ENCODE measurements around the gene SH2B2. TPM values are rescaled to one million over a fixed set of nuclear protein-coding genes. Genes with fewer than 3 reads are reported as not detected.

SH2B2 gene
- total RNA-seq: 10 to 100 TPM; 26.2 to 36.3 (median 29.0) TPM
- polyA plus RNA-seq: 10 to 100 TPM; 13.1 to 27.3 (median 18.6) TPM
- long read RNA-seq, donor 1, partial matches to known transcripts: 27 of 75 reads
- long read RNA-seq, donor 1, other reads (novel, unspliced or antisense): 48 of 75 reads
- long read RNA-seq, donor 2, partial matches to known transcripts: 54 of 139 reads
- long read RNA-seq, donor 2, other reads (novel, unspliced or antisense): 85 of 139 reads

GRCh38 chr7:102286237-102287110 is at the start of gene SH2B2:
Gene SH2B2 (plus strand): TSS chr7:102286868. CDS start chr7:102300551, 13,683 bp downstream.
- peak within 1 kb of the TSS; percentile 81 for H3K4me3 ChIP-seq
- no peaks in the 10 kb centered on the region for H3K9me3 ChIP-seq
- ATAC-seq: peak; percentile 69 to 79 (median 72)
- H3K36me3 ChIP-seq (ENCODE audit: insufficient read depth in 1 of 2, low read depth in 1 of 2): no peaks in the 10 kb centered on the region
- TF ChIP-seq CTCF (IDR thresholded peaks at IDR 0.05): no peak
- intact Hi-C loops (cut with DNase I): no loop called here
- H3K4me1 ChIP-seq: peaks cover 27% of the 10 kb centered on the region
- WGBS, 3 donors: 1% methylated on average over 31 to 108 of the region's 116 CpGs
- peak within 1 kb of the TSS; percentile 92 for H3K27ac ChIP-seq
- H3K27me3 ChIP-seq (ENCODE audit: insufficient read depth in 3 of 3, low read length in 2 of 3): no peaks in the 10 kb centered on the region
- DNase-seq: peak; percentile 82 to 88

- H3K4me3 ChIP-seq: no peak overlapping the region
- ATAC-seq (no peak), DNase-seq (no peak)
- no peak overlapping the region for H3K27ac ChIP-seq
- H3K27me3 ChIP-seq (ENCODE audit: insufficient read depth in 3 of 3, low read length in 2 of 3): no peaks in the 10 kb centered on the region
- no peaks in the 10 kb centered on the region for H3K4me1 ChIP-seq
- peaks cover 0 to 47% of the 10 kb centered on the region in 2 donors for H3K36me3 ChIP-seq (ENCODE audit: insufficient read depth in 1 of 2, low read depth in 1 of 2)
- no peak for TF ChIP-seq CTCF (IDR thresholded peaks at IDR 0.05)
- no peaks in the 10 kb centered on the region for H3K9me3 ChIP-seq
- WGBS, 3 donors: 93 to 95% (median 94%) methylated on average over 35 of the region's 35 CpGs
- intact Hi-C loops (cut with DNase I): loop anchor here (5.0 to 10.0 kb wide), 4 partner anchors 425 to 635 kb away; partner anchors contain the start of gene CUX1 (in 1 of the 2)
These were observed 47.4 kb upstream of the SH2B2 start for GRCh38 chr7:102239206-102239820.

- intact Hi-C loops (cut with DNase I): no loop called here
- no peaks in the 10 kb centered on the region for H3K4me1 ChIP-seq
- ATAC-seq (no peak), DNase-seq (no peak)
- WGBS, 3 donors: 84 to 93% (median 89%) methylated on average over 8 of the region's 8 CpGs
- no peak for TF ChIP-seq CTCF (IDR thresholded peaks at IDR 0.05)
- no peaks in the 10 kb centered on the region for H3K9me3 ChIP-seq
- H3K4me3 ChIP-seq: no peak overlapping the region
- H3K27me3 ChIP-seq (ENCODE audit: insufficient read depth in 3 of 3, low read length in 2 of 3): no peaks in the 10 kb centered on the region
- peaks cover 0 to 37% of the 10 kb centered on the region in 2 donors for H3K36me3 ChIP-seq (ENCODE audit: insufficient read depth in 1 of 2, low read depth in 1 of 2)
- H3K27ac ChIP-seq: no peak overlapping the region
These were observed 45.2 kb upstream of the SH2B2 start for GRCh38 chr7:102241431-102241830.

GRCh38 chr7:102244601-102245000 is 42.1 kb upstream of the SH2B2 start:
- no peaks in the 10 kb centered on the region for H3K27me3 ChIP-seq (ENCODE audit: insufficient read depth in 3 of 3, low read length in 2 of 3)
- 94 to 95% (median 94%) methylated on average over 4 of the region's 4 CpGs for WGBS, 3 donors
- H3K27ac ChIP-seq: no peak overlapping the region
- no peak for DNase-seq
- no peak for ATAC-seq
- TF ChIP-seq CTCF (IDR thresholded peaks at IDR 0.05): no peak
- H3K9me3 ChIP-seq: no peaks in the 10 kb centered on the region
- peaks cover 5 to 29% of the 10 kb centered on the region in 2 donors for H3K36me3 ChIP-seq (ENCODE audit: insufficient read depth in 1 of 2, low read depth in 1 of 2)
- intact Hi-C loops (cut with DNase I): no loop called here
- no peaks in the 10 kb centered on the region for H3K4me1 ChIP-seq
- H3K4me3 ChIP-seq: no peak overlapping the region

All from psoas muscle (tissue), 8 donors.